Measurements from ENCODE around the gene RGS14.

The RGS14 gene

DNA sequence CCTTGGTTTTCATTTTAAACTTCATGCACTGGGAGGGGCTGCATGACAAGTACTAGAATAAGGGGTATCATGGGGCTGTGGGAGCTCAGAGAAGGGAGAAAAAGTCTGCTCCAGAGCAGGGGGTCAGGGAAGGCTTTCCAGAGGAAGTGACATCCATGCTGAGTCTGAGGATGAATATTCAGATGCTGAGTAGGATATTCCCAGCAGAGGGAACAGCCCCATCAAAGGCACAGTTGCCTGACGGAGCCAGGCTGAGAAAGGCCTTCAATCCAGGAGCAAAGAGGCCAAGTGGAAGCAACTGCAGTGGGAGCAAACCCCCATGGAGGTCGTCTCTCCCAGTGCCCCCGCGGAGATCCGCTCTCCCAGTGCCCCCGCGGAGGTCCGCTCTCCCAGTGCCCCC, 38.4 kb downstream of the RGS14 start:
- Histone ChIP-seq H3K4me3 (ENCODE audit: low read length in 2 of 2) (no peak overlapping the region), H3K27me3 (ENCODE audit: control insufficient read depth in 1 of 2, insufficient read depth in 2 of 2, low read length in 2 of 2) (peaks cover 36 to 49% of the 10 kb centered on the region in 2 donors), H3K27ac (ENCODE audit: low read length) (no peak overlapping the region), H3K9me3 (ENCODE audit: control insufficient read depth in 2 of 2, low read length in 2 of 2) (no peaks in the 10 kb centered on the region), H3K9ac (ENCODE audit: low read length in 2 of 2) (no peak overlapping the region), H3K4me1 (ENCODE audit: control insufficient read depth, insufficient read depth, low read length) (peaks cover 10% of the 10 kb centered on the region), H3K36me3 (ENCODE audit: control insufficient read depth in 2 of 2, insufficient read depth in 2 of 2, low read length in 2 of 2) (no peaks in the 10 kb centered on the region)

DNA sequence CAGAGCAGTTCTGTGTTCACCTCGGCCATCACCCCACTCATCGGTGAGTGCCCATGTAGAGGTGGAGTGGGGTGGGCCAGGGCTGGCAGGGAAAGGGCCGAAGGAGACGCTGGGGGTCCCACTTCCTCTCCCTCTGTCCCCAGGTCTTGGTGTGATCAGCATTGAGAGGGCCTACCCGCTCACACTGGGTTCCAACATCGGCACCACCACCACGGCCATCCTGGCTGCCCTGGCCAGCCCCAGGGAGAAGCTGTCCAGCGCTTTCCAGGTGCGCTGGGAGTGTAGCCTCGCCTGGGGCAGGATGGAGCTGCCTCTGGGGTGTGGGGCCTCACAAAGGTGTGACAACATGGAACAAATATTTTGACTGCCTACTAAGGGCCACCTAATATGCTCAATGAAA, 39.1 kb downstream of the RGS14 start:
- Histone ChIP-seq H3K4me1 (ENCODE audit: control insufficient read depth, insufficient read depth, low read length) (peaks cover 10% of the 10 kb centered on the region), H3K36me3 (ENCODE audit: control insufficient read depth in 2 of 2, insufficient read depth in 2 of 2, low read length in 2 of 2) (no peaks in the 10 kb centered on the region), H3K9me3 (ENCODE audit: control insufficient read depth in 2 of 2, low read length in 2 of 2) (no peaks in the 10 kb centered on the region), H3K4me3 (ENCODE audit: low read length in 2 of 2) (no peak overlapping the region), H3K27ac (ENCODE audit: low read length) (no peak overlapping the region), H3K27me3 (ENCODE audit: control insufficient read depth in 1 of 2, insufficient read depth in 2 of 2, low read length in 2 of 2) (peaks cover 43 to 56% of the 10 kb centered on the region in 2 donors), H3K9ac (ENCODE audit: low read length in 2 of 2) (no peak overlapping the region)

DNA sequence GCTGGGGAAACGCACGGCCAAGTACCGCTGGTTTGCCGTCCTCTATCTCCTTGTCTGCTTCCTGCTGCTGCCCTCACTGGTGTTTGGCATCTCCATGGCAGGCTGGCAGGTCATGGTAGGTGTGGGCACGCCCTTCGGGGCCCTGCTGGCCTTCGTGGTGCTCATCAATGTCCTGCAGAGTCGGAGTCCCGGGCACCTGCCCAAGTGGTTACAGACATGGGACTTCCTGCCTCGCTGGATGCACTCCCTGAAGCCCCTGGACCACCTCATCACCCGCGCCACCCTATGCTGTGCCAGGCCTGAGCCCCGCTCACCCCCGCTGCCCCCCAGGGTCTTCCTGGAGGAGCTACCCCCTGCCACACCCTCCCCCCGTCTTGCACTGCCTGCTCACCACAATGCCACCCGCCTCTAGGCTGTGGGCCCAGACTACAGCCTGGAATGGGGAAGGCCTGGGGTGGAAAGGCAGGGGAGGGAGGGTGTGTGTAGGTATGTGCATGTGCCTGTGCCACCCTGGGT, 40.2 kb downstream of the RGS14 start:
- Histone ChIP-seq H3K36me3 (ENCODE audit: control insufficient read depth in 2 of 2, insufficient read depth in 2 of 2, low read length in 2 of 2) (no peaks in the 10 kb centered on the region), H3K4me3 (ENCODE audit: low read length in 2 of 2) (no peak overlapping the region), H3K27me3 (ENCODE audit: control insufficient read depth in 1 of 2, insufficient read depth in 2 of 2, low read length in 2 of 2) (peaks cover 55 to 67% of the 10 kb centered on the region in 2 donors), H3K4me1 (ENCODE audit: control insufficient read depth, insufficient read depth, low read length) (peaks cover 20% of the 10 kb centered on the region), H3K27ac (ENCODE audit: low read length) (no peak overlapping the region), H3K9me3 (ENCODE audit: control insufficient read depth in 2 of 2, low read length in 2 of 2) (no peaks in the 10 kb centered on the region), H3K9ac (ENCODE audit: low read length in 2 of 2) (no peak overlapping the region)

DNA sequence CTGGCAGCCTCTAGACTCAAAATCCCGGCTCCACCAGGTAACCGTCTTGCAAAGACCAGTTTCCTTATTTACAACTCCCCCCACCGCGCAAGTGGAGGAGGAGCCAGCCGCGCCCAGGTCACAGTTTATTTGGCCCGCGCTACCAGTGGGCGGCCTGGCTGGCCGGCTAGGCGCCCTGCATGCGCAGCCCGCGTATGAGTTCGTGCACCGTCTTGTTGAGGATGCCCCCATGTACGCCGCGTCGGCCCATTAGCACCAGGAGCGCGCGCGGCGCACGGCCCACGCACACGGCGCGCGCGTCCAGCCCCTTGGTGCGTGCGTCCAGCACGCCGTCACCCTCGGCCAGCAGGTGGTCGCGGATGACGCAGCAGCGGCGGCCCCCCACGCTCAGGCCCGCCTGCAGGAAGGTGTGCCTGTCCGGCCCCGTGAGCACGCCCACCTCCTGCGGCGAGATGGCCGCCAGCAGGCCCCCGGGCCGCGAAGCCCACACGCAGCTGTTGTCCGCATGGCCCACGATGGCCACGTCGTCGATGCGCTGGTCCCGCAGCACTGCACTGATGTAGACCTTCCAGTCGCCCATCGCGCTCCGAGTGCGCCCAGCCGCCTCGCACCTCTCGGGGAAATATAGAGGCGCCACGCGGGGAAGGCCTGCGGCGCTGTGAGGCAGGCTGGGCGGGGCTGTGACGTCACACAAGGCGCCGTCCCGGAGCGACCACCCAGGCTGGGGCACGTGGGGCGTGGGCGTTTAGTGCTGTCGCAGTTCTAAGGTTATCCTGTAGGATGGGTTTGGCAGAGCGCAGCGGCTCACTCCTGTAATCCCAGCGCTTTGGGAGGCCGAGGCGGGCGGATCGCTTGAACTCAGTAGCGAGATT, 42.5 kb downstream of the RGS14 start, which contains the start of gene PFN3:
Gene PFN3, minus strand, starts transcription at position 665 of the 872 bp plus-strand sequence. Its CDS starts 85 bp downstream, at position 580.
- Histone ChIP-seq H3K9ac (ENCODE audit: low read length in 2 of 2) (no peak within 1 kb of the TSS), H3K4me1 (ENCODE audit: control insufficient read depth, insufficient read depth, low read length) (peaks cover 42% of the 10 kb centered on the region), H3K27ac (ENCODE audit: low read length) (no peak within 1 kb of the TSS), H3K27me3 (ENCODE audit: control insufficient read depth in 1 of 2, insufficient read depth in 2 of 2, low read length in 2 of 2) (peaks cover 67 to 89% of the 10 kb centered on the region in 2 donors), H3K9me3 (ENCODE audit: control insufficient read depth in 2 of 2, low read length in 2 of 2) (no peaks in the 10 kb centered on the region), H3K36me3 (ENCODE audit: control insufficient read depth in 2 of 2, insufficient read depth in 2 of 2, low read length in 2 of 2) (no peaks in the 10 kb centered on the region), H3K4me3 (ENCODE audit: low read length in 2 of 2) (no peak within 1 kb of the TSS)

DNA sequence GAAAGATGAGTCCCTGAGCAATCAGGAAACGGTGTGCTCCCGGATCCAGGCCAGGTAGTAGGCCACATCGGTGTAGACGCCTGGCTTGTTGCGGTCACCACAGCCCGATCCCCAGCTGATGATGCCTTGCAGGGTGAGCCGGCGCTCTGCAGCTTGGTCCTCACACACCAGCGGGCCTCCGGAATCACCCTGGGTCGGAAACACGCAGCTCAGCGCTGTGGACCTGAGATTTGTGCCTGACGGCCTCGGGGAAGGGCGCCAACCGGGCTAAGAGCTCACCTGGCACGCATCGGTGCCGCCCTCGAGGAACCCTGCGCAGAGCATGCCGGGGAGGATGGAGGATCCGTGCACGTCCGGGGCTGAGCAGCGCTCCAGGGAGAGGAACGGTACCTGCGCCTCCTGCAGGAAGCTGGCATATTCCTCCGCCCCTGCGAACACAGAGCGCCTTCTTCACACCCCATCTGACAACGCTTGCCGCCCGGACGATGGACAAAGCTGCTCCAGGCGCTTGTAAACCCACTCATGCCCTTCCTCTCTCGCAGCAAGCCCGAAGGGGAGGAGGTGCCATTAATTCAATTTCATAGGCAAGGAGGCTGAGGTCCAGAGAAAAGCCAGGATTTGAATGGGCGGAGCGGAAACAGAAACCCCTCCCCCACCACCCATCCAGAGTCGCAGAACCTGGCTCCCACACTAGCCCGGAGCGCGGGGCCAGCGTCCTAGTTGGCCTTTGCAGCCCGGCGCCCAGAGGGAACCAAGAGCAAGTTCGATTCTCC, 44.7 kb downstream of the RGS14 start:
- no peaks in the 10 kb centered on the region for H3K9me3 ChIP-seq (ENCODE audit: control insufficient read depth in 2 of 2, low read length in 2 of 2)
- peaks cover 67 to 84% of the 10 kb centered on the region in 2 donors for H3K27me3 ChIP-seq (ENCODE audit: control insufficient read depth in 1 of 2, insufficient read depth in 2 of 2, low read length in 2 of 2)
- peaks cover 42% of the 10 kb centered on the region for H3K4me1 ChIP-seq (ENCODE audit: control insufficient read depth, insufficient read depth, low read length)
- no peaks in the 10 kb centered on the region for H3K36me3 ChIP-seq (ENCODE audit: control insufficient read depth in 2 of 2, insufficient read depth in 2 of 2, low read length in 2 of 2)
- H3K4me3 ChIP-seq (ENCODE audit: low read length in 2 of 2): peak overlapping the region in 1 of 2 donors; percentile 8
- H3K9ac ChIP-seq (ENCODE audit: low read length in 2 of 2): no peak overlapping the region
- no peak overlapping the region for H3K27ac ChIP-seq (ENCODE audit: low read length)

DNA sequence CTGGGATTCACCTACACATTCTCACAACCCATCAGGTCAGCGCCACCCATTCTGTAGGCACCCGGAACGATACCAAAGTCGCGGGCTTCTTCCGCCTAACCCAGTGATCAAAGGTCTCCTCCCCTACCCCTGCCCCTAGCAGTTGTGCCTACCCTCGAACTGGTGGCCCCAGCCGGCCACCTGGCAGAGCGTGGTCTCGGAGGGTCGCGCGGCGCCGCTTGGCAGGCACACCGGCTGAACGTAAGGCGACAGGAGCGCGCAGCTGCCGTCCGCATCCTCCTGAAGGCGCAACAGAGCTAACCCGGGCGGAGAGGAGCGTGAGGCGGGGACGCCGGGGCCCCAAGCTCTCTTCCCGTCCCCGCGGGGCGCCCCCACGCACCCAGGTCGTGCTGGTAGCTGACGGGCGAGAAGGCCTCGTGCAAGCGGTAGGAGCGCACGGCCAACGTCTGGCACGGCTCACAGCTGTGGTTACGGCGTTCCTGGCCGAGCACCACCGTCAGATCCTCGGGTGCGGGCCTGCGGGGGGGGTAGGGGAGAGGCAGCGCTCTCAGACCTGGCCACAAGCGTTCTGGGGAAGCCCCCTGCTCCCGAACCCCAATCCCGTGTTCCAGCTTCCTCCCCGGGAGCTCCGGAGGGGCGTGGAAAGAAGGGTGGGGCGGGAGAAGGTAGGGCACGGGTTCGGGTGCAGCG, 45.5 kb downstream of the RGS14 start:
- Histone ChIP-seq H3K4me1 (ENCODE audit: control insufficient read depth, insufficient read depth, low read length) (peaks cover 42% of the 10 kb centered on the region), H3K27ac (ENCODE audit: low read length) (no peak overlapping the region), H3K9ac (ENCODE audit: low read length in 2 of 2) (no peak overlapping the region), H3K36me3 (ENCODE audit: control insufficient read depth in 2 of 2, insufficient read depth in 2 of 2, low read length in 2 of 2) (no peaks in the 10 kb centered on the region), H3K27me3 (ENCODE audit: control insufficient read depth in 1 of 2, insufficient read depth in 2 of 2, low read length in 2 of 2) (peaks cover 60 to 77% of the 10 kb centered on the region in 2 donors), H3K9me3 (ENCODE audit: control insufficient read depth in 2 of 2, low read length in 2 of 2) (no peaks in the 10 kb centered on the region), H3K4me3 (ENCODE audit: low read length in 2 of 2) (peak overlapping the region; percentile 38 to 74)

DNA sequence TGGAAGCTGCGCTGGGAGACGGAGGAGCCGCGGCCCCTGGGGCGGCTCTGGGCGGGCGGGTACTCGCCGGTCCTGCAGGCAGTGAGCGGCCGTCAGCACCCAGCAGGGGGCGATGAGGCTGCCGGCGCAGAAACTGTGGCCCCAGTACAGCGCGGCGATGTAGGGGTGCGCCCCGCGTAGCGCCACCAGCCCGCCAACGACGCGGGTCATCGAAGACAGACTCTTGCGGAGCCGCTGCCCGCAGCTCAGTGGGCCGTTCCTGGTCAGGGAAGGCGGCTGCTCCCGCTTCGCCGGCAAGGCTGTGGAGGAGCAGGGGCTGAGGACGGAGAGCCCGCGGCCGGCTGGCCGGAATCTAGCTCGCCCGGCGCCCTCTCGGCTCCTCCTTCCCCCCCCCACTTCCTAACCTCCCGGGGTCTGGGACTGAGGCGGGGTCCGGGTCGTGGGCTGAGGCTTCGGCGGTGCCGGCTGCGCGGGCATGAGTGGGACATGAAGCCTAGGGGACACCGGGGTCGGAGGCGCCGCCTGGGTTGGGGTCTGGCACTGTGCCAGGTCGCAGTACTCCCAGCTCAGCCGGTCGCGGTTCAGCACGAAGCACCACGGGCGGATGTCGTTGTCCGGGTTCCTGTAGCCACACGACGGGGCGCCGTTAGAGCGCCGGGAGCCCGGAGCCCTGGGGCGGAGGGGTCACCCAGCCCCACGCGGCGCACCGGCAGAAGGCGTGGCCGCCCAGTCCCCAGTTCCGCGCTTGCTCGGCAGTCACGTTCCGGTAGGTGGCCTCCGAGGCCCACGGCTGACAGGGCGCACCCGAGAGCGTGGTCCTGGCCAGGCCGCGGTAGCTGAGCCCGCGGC, 46.3 kb downstream of the RGS14 start:
- H3K9me3 ChIP-seq (ENCODE audit: control insufficient read depth in 2 of 2, low read length in 2 of 2): no peaks in the 10 kb centered on the region
- peaks cover 53 to 69% of the 10 kb centered on the region in 2 donors for H3K27me3 ChIP-seq (ENCODE audit: control insufficient read depth in 1 of 2, insufficient read depth in 2 of 2, low read length in 2 of 2)
- H3K4me3 ChIP-seq (ENCODE audit: low read length in 2 of 2): peak overlapping the region; percentile 48 to 74
- peaks cover 42% of the 10 kb centered on the region for H3K4me1 ChIP-seq (ENCODE audit: control insufficient read depth, insufficient read depth, low read length)
- H3K9ac ChIP-seq (ENCODE audit: low read length in 2 of 2): peak overlapping the region in 1 of 2 donors; percentile 4
- no peak overlapping the region for H3K27ac ChIP-seq (ENCODE audit: low read length)
- H3K36me3 ChIP-seq (ENCODE audit: control insufficient read depth in 2 of 2, insufficient read depth in 2 of 2, low read length in 2 of 2): no peaks in the 10 kb centered on the region

DNA sequence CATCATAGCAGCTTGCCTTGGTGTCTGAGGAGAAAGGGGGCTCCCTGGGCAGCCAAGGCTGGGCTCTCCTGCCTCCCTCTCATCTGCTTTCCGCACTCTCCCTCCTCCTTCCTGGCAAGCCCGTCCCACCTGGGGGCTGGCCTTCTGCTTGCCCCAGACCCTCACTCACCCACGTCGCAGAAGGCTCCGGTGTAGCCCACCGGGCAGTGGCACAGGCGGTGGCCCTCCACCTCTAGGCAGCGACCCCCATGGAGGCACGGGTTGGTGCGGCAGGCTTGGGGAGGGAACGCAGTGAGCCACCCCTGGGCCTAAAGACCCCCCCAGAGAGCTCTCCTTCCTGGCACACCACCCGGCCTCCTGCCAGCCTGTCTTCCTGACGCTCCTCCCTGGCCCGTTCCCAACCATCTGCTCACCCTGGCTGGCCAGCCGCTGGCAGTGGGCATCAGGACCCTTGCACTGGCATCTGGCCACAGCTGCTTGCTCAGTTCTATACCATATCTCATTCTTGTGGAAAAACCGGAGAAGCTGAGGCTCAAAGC, 47.0 kb downstream of the RGS14 start:
- Histone ChIP-seq H3K9me3 (ENCODE audit: control insufficient read depth in 2 of 2, low read length in 2 of 2) (no peaks in the 10 kb centered on the region), H3K9ac (ENCODE audit: low read length in 2 of 2) (peak overlapping the region in 1 of 2 donors; percentile 4), H3K4me3 (ENCODE audit: low read length in 2 of 2) (peak overlapping the region; percentile 48 to 74), H3K4me1 (ENCODE audit: control insufficient read depth, insufficient read depth, low read length) (peaks cover 40% of the 10 kb centered on the region), H3K27me3 (ENCODE audit: control insufficient read depth in 1 of 2, insufficient read depth in 2 of 2, low read length in 2 of 2) (peaks cover 51 to 62% of the 10 kb centered on the region in 2 donors), H3K36me3 (ENCODE audit: control insufficient read depth in 2 of 2, insufficient read depth in 2 of 2, low read length in 2 of 2) (no peaks in the 10 kb centered on the region), H3K27ac (ENCODE audit: low read length) (no peak overlapping the region)

DNA sequence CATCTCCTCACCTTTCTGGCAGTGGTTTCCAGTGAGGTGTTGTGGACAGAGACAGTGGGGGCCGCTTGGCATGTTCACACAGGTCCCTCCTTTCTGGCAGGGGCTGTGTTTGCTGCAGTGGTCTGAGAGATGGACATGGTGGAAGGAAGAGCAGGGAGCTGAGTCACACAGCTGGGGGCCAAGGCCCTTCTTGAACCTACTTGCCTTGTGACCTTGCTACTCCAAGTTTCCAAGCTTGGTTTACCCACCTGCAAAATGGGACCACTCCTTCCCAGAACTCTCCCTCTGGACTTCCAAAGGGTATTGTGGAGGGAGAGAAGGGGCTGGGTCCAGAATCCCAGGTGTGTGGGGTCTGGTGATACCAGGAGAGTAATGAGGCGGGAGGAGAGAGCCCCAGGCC, 47.6 kb downstream of the RGS14 start:
- Histone ChIP-seq H3K36me3 (ENCODE audit: control insufficient read depth in 2 of 2, insufficient read depth in 2 of 2, low read length in 2 of 2) (no peaks in the 10 kb centered on the region), H3K4me1 (ENCODE audit: control insufficient read depth, insufficient read depth, low read length) (peaks cover 34% of the 10 kb centered on the region), H3K27ac (ENCODE audit: low read length) (no peak overlapping the region), H3K27me3 (ENCODE audit: control insufficient read depth in 1 of 2, insufficient read depth in 2 of 2, low read length in 2 of 2) (peaks cover 48 to 56% of the 10 kb centered on the region in 2 donors), H3K9ac (ENCODE audit: low read length in 2 of 2) (no peak overlapping the region), H3K9me3 (ENCODE audit: control insufficient read depth in 2 of 2, low read length in 2 of 2) (no peaks in the 10 kb centered on the region), H3K4me3 (ENCODE audit: low read length in 2 of 2) (no peak overlapping the region)
